H1 (cell line): Measurements from ENCODE around the gene CRYBB1. TPM values are rescaled to one million over a fixed set of nuclear protein-coding genes. Genes with fewer than 3 reads are reported as not detected.

Experiments
- CTCF ChIA-PET: fragments of 300-600 bp; sonication (Branson Sonifier 250); formaldehyde crosslinking; loops from one replicate; lab custom pipeline; 2021; ENCODE audit not compliant: partially characterized antibody; lab: Charles Lee
- POLR2A ChIA-PET: fragments of 300-600 bp; sonication (Branson Sonifier 250); formaldehyde crosslinking; loops from one replicate; lab custom pipeline; 2021; ENCODE audit warnings: inconsistent platforms; ENCODE audit not compliant: partially characterized antibody; lab: Charles Lee
- DNase-seq, 2 experiments: peaks; one replicate each; pipeline versions ENCODE4 v3.0.0 to v3.0.0-alpha.2; 2010 to 2022; ENCODE audit warnings: low spot score in 2 of 2, low read depth in 1 of 2, mixed read lengths in 1 of 2
- FAIRE-seq: peaks from 2 replicates; lab custom pipeline; 2011; peaks lifted over from hg19 to GRCh38; lab: Jason Lieb, UNC
- H2AFZ ChIP-seq: 2 replicates; pipeline ENCODE4 v1.8.1; 2012; ENCODE audit warnings: low read length, inconsistent platforms
- H2AK5ac ChIP-seq: 2 replicates; pipeline ENCODE4 v1.6.1; 2013; ENCODE audit warnings: low read depth, low read length
- H2BK120ac ChIP-seq: replicated peaks from 2 replicates; pipeline ENCODE3; 2013; ENCODE audit warnings: low read depth, low read length, inconsistent platforms
- H2BK12ac ChIP-seq: 2 replicates; pipeline ENCODE4 v1.6.1; 2013; ENCODE audit warnings: low read depth, low read length
- H2BK15ac ChIP-seq: 2 replicates; pipeline ENCODE4 v1.6.1; 2013; ENCODE audit warnings: low read length
- H2BK20ac ChIP-seq: 2 replicates; pipeline ENCODE4 v1.6.1; 2013; ENCODE audit warnings: low read length
- H2BK5ac ChIP-seq: 2 replicates; pipeline ENCODE4 v1.6.1; 2013; ENCODE audit warnings: low read depth, low read length
- H3K14ac ChIP-seq: 2 replicates; pipeline ENCODE4 v1.6.1; 2013; ENCODE audit warnings: inconsistent platforms; ENCODE audit not compliant: insufficient read length
- H3K18ac ChIP-seq: 2 replicates; pipeline ENCODE4 v1.6.1; 2013; ENCODE audit warnings: low read length; ENCODE audit errors: extremely low read depth
- H3K23ac ChIP-seq: 2 replicates; pipeline ENCODE4 v1.6.1; 2013; ENCODE audit warnings: inconsistent platforms; ENCODE audit not compliant: insufficient read length
- H3K23me2 ChIP-seq: 2 replicates; pipeline ENCODE4 v1.6.1; 2013; ENCODE audit warnings: low read depth, low read length
- H3K27ac ChIP-seq: 2 replicates; pipeline ENCODE4 v1.6.1; 2011; ENCODE audit warnings: low read depth, low read length, inconsistent platforms
- H3K27me3 ChIP-seq, 4 experiments: replicated peaks in 1 of 4; 1 replicate in 1 of 4; 2 replicates in 3 of 4; pipeline versions ENCODE4 v1.6.1 to v1.8.1; 2011 to 2013; ENCODE audit warnings: low read length in 3 of 4, mild to moderate bottlenecking in 3 of 4, inconsistent platforms in 2 of 4, mixed read lengths in 2 of 4, moderate library complexity in 1 of 4; ENCODE audit not compliant: control insufficient read depth in 3 of 4, insufficient read depth in 3 of 4; ENCODE audit errors: extremely low read depth in 1 of 4
- H3K36me3 ChIP-seq, 4 experiments: 2 replicates each; pipeline versions ENCODE4 v1.6.1 to v1.8.1; 2011 to 2013; ENCODE audit warnings: mild to moderate bottlenecking in 4 of 4, low read length in 3 of 4, moderate library complexity in 2 of 4, control low read depth in 1 of 4, inconsistent platforms in 1 of 4; ENCODE audit not compliant: insufficient read depth in 4 of 4, control insufficient read depth in 2 of 4
- H3K4ac ChIP-seq: replicated peaks from 2 replicates; pipeline ENCODE3; 2013; ENCODE audit warnings: low read length, low read depth, mixed read lengths, inconsistent platforms; ENCODE audit not compliant: insufficient read length
- H3K4me1 ChIP-seq, 4 experiments: replicated peaks in 1 of 4; 1 replicate in 1 of 4; 2 replicates in 3 of 4; pipeline versions ENCODE4 v1.6.1 to v1.8.1; 2011 to 2013; ENCODE audit warnings: low read length in 3 of 4, inconsistent platforms in 2 of 4, mixed read lengths in 1 of 4; ENCODE audit not compliant: insufficient read depth in 4 of 4, control insufficient read depth in 3 of 4
- H3K4me2 ChIP-seq, 2 experiments: 2 replicates each; pipeline versions ENCODE4 v1.6.1 to v1.8.1; 2011 to 2013; ENCODE audit warnings: low read depth in 2 of 2, low read length in 2 of 2, control low read depth in 1 of 2, inconsistent platforms in 1 of 2, mild to moderate bottlenecking in 1 of 2; ENCODE audit not compliant: insufficient read depth in 1 of 2
- H3K4me3 ChIP-seq, 4 experiments: fragments of 200-600, 300-600 bp in 1 of 4; sonication (generic), shearing (Covaris generic), sonication (Bioruptor Twin) in 1 of 4; 2 replicates each; pipeline versions ENCODE4 v1.5.1 to v1.8.1; 2011 to 2016; ENCODE audit warnings: low read length in 4 of 4, low read depth in 3 of 4, control low read depth in 2 of 4, inconsistent platforms in 2 of 4, mild to moderate bottlenecking in 2 of 4, mixed read lengths in 1 of 4, moderate library complexity in 1 of 4; ENCODE audit not compliant: insufficient read depth in 2 of 4; ENCODE audit errors: extremely low read depth in 1 of 4
- H3K56ac ChIP-seq: replicated peaks from 2 replicates; pipeline ENCODE3; 2013; ENCODE audit warnings: low read depth, mild to moderate bottlenecking, mixed read lengths, low read length, inconsistent platforms; ENCODE audit not compliant: insufficient read length
- H3K79me1 ChIP-seq: 2 replicates; pipeline ENCODE4 v1.6.1; 2013; ENCODE audit warnings: low read depth, low read length, control low read depth
- H3K79me2 ChIP-seq, 2 experiments: 2 replicates each; pipeline versions ENCODE4 v1.6.1 to v1.8.1; 2012 to 2013; ENCODE audit warnings: low read length in 2 of 2, mild to moderate bottlenecking in 2 of 2, inconsistent platforms in 1 of 2; ENCODE audit not compliant: insufficient read depth in 2 of 2, control insufficient read depth in 1 of 2
- H3K9ac ChIP-seq, 4 experiments: replicated peaks in 1 of 4; 1 replicate in 1 of 4; 2 replicates in 3 of 4; pipeline versions ENCODE4 v1.6.1 to v1.8.1; 2011 to 2013; ENCODE audit warnings: low read depth in 3 of 4, low read length in 3 of 4, control low read depth in 2 of 4, mild to moderate bottlenecking in 2 of 4, moderate library complexity in 2 of 4, inconsistent platforms in 1 of 4; ENCODE audit errors: extremely low read depth in 1 of 4
- H3K9me3 ChIP-seq, 2 experiments: 2 replicates each; pipeline versions ENCODE4 v1.6.1 to v1.8.1; 2012 to 2013; ENCODE audit warnings: mild to moderate bottlenecking in 2 of 2, moderate library complexity in 2 of 2, control low read depth in 1 of 2, inconsistent platforms in 1 of 2, low read depth in 1 of 2, low read length in 1 of 2, mixed read lengths in 1 of 2; ENCODE audit not compliant: insufficient read depth in 2 of 2
- H4K20me1 ChIP-seq, 2 experiments: replicated peaks in 1 of 2; 2 replicates each; pipeline versions ENCODE3 to v1.8.1; 2011 to 2013; ENCODE audit warnings: inconsistent platforms in 2 of 2, low read length in 2 of 2, mild to moderate bottlenecking in 1 of 2; ENCODE audit not compliant: insufficient read depth in 2 of 2, control insufficient read depth in 1 of 2
- H4K5ac ChIP-seq: 2 replicates; pipeline ENCODE4 v1.6.1; 2013; ENCODE audit warnings: low read length, low read depth, mixed read lengths, inconsistent platforms; ENCODE audit not compliant: insufficient read length
- H4K8ac ChIP-seq: 2 replicates; pipeline ENCODE4 v1.8.0; 2013; ENCODE audit warnings: mild to moderate bottlenecking, moderate library complexity, low read length, inconsistent platforms; ENCODE audit not compliant: insufficient read depth; ENCODE audit errors: extremely low read depth
- H4K91ac ChIP-seq: replicated peaks from 2 replicates; pipeline ENCODE3; 2013; ENCODE audit warnings: low read length, mixed read lengths, inconsistent platforms; ENCODE audit not compliant: insufficient read length
- EZH2 ChIP-seq: fragments of 200-600 bp; sonication (generic); IDR thresholded peaks from 2 replicates; pipeline ENCODE4 v1.7.1; 2012; ENCODE audit warnings: low read depth, mild to moderate bottlenecking, moderate library complexity, low read length, inconsistent platforms; ENCODE audit not compliant: severe bottlenecking
- KDM1A ChIP-seq: fragments of 200-600, 300-600 bp; sonication (generic); IDR thresholded peaks from 2 replicates; pipeline ENCODE4 v1.7.1; 2016; ENCODE audit warnings: mild to moderate bottlenecking, low read length, borderline replicate concordance
- TEAD4 ChIP-seq: IDR thresholded peaks from 2 replicates; pipeline ENCODE4 v1.6.1; 2012; ENCODE audit warnings: low read depth, low read length, inconsistent platforms, mixed read lengths
- WGBS, 2 experiments: shearing (Covaris generic) in 1 of 2; methylation state at CpG; one replicate each; pipeline versions ENCODE4 v1.1.6 to v1.1.7; 2013 to 2015; ENCODE audit warnings: low lambda C conversion rate in 2 of 2, mixed read lengths in 2 of 2, inconsistent platforms in 1 of 2, low coverage in 1 of 2, missing lambda C conversion rate in 1 of 2; ENCODE audit not compliant: insufficient replicate concordance in 2 of 2, insufficient coverage in 1 of 2, insufficient read length in 1 of 2; ENCODE audit errors: extremely low coverage in 1 of 2, missing lambda C conversion rate in 1 of 2; 5-methylcytosine and 5-hydroxymethylcytosine counted together
- polyA plus RNA-seq, 7 experiments: library from polyadenylated mRNA; depleted of rRNA in 3 of 7; stranded (reverse) in 5 of 7; unstranded in 2 of 7; fragments of >200 nt in 5 of 7; fragments of 200-250 nt in 2 of 7; gene quantifications; 1 replicate in 5 of 7; 2 replicates in 1 of 7; 4 replicates in 1 of 7; pipeline versions ENCODE4 v1.2.1 to v1.2.3, GENCODE V29; 2011 to 2013; ENCODE audit warnings: missing spikeins in 2 of 7, mixed read lengths in 2 of 7
- total RNA-seq: library from RNA; stranded (reverse); fragmentation: NEBNext Ultra II Directional; extraction: Animal tissue kit (Norgen Biotek cat#: 25700); gene quantifications from 2 replicates; pipeline ENCODE4 v1.2.1, GENCODE V29; 2021

Gene CRYBB1
- total and polyA plus RNA-seq, 2 of the 8 experiments (the other 6 are each of a cell fraction or from before 2014, with no cell fraction given) = 1.7 to 6.0 TPM

- no peak for DNase-seq
- H4K20me1 ChIP-seq = no peaks in the 10 kb centered on the region
- peak overlapping the region; percentile 92; the same call in 1 of the 2 replicates for H2BK12ac ChIP-seq
- no peaks in the 10 kb centered on the region; the same call in 1 of the 2 replicates for H3K23me2 ChIP-seq
- H3K4me1 ChIP-seq = peaks cover 22 to 43% (median 29%) of the 10 kb centered on the region in 4 experiments
- no peak overlapping the region for H4K8ac ChIP-seq
- 0 out of 4 replicates have a peak overlapping the region, but pooled peaks of 1 of the 2 experiments have one; percentile 31 for H3K4me2 ChIP-seq
- TF ChIP-seq EZH2 = peak; percentile 7
- no peak for TF ChIP-seq KDM1A
- no peak for TF ChIP-seq TEAD4
- CTCF ChIA-PET = interaction anchor here (0.8 to 2.1 kb wide), 4 partner anchors 14 to 51 kb away, joined by 3 to 5 read pairs (median 4); no protein-coding TSS in a partner anchor
- POLR2A ChIA-PET = interaction anchor here (0.7 to 1.3 kb wide), 5 partner anchors 8 to 68 kb away, joined by 3 to 5 read pairs (median 3); no protein-coding TSS in a partner anchor
- H3K79me2 ChIP-seq = no peaks in the 10 kb centered on the region
- peak overlapping the region; percentile 79 for H4K91ac ChIP-seq
- no peak overlapping the region for H3K14ac ChIP-seq
- peak overlapping the region; percentile 16; the same call in 1 of the 2 replicates for H3K18ac ChIP-seq
- H2BK5ac ChIP-seq = peak overlapping the region; percentile 79; the same call in 1 of the 2 replicates
- H2BK15ac ChIP-seq = no peak overlapping the region
- no peak overlapping the region for H4K5ac ChIP-seq
- H3K36me3 ChIP-seq = no peaks in the 10 kb centered on the region
- peaks cover 5 to 31% (median 26%) of the 10 kb centered on the region in 4 experiments for H3K27me3 ChIP-seq
- H2BK120ac ChIP-seq = no peak overlapping the region
- H3K56ac ChIP-seq = no peak overlapping the region
- no peak overlapping the region for H3K9ac ChIP-seq
- no peak for FAIRE-seq
- peak overlapping the region; percentile 89; the same call in 1 of the 2 replicates for H2AK5ac ChIP-seq
- WGBS, 2 experiments = 85 to 100% methylated on average over 1 to 11 of the region's 11 CpGs
- H2AFZ ChIP-seq = no peak overlapping the region
- no peaks in the 10 kb centered on the region for H3K9me3 ChIP-seq
- no peak overlapping the region for H3K23ac ChIP-seq
- H2BK20ac ChIP-seq = peak overlapping the region; percentile 84
- no peak overlapping the region for H3K4ac ChIP-seq
- no peak overlapping the region for H3K27ac ChIP-seq
- no peaks in the 10 kb centered on the region for H3K79me1 ChIP-seq
- H3K4me3 ChIP-seq = no peak overlapping the region
Measured at GRCh38 chr22:26615830-26616435, 1.9 kb downstream of the CRYBB1 start.
